Neural cell (in vitro differentiated cells): ENCODE results near the gene ERBB4. TPM values are rescaled to one million over a fixed set of nuclear protein-coding genes. Genes with fewer than 3 reads are reported as not detected.

Source experiments
- H2AFZ ChIP-seq: fragments of 200-600, 300-800 bp; sonication (generic), shearing (Covaris generic); 2 replicates; pipeline ENCODE4 v1.6.0; 2014; ENCODE audit warnings: low read depth, mild to moderate bottlenecking, antibody characterized with exemption, low read length, moderate library complexity
- H3F3A ChIP-seq: fragments of 200-600 bp; shearing (Covaris generic); 2 replicates; pipeline ENCODE4 v1.6.1; 2016; ENCODE audit warnings: mild to moderate bottlenecking, moderate library complexity, mixed read lengths, antibody characterized with exemption, low read length; ENCODE audit not compliant: insufficient read depth, poor library complexity, severe bottlenecking
- H3K27ac ChIP-seq: fragments of 200-600, 300-800 bp; sonication (generic), shearing (Covaris generic); 2 replicates; pipeline ENCODE4 v1.5.1; 2014; ENCODE audit warnings: mild to moderate bottlenecking, low read length, moderate library complexity
- H3K27me3 ChIP-seq: fragments of 300-800, 200-600 bp; sonication (generic), shearing (Covaris generic); 2 replicates; pipeline ENCODE4 v1.6.0; 2014; ENCODE audit warnings: mild to moderate bottlenecking, low read depth, low read length, moderate library complexity; ENCODE audit not compliant: insufficient read depth
- H3K36me3 ChIP-seq: fragments of 300-800, 200-600 bp; sonication (generic), shearing (Covaris generic); 2 replicates; pipeline ENCODE4 v1.5.1; 2014; ENCODE audit warnings: mild to moderate bottlenecking, antibody characterized with exemption, low read length, moderate library complexity; ENCODE audit not compliant: insufficient read depth
- H3K4me2 ChIP-seq: fragments of 300-800, 200-600 bp; sonication (generic), shearing (Covaris generic); 2 replicates; pipeline ENCODE4 v1.6.0; 2014; ENCODE audit warnings: mild to moderate bottlenecking, low read length
- H3K4me3 ChIP-seq: fragments of 300-800, 200-600 bp; sonication (generic), shearing (Covaris generic); 2 replicates; pipeline ENCODE4 v1.5.1; 2014; ENCODE audit warnings: mild to moderate bottlenecking, low read length, moderate library complexity
- H3K79me2 ChIP-seq: fragments of 200-600 bp; shearing (Covaris generic); replicated peaks from 2 replicates; pipeline ENCODE4 v1.6.0; 2014; ENCODE audit warnings: mild to moderate bottlenecking, low read length, moderate library complexity; ENCODE audit not compliant: insufficient read depth
- H3K9ac ChIP-seq: fragments of 300-800, 200-600 bp; sonication (generic), shearing (Covaris generic); 2 replicates; pipeline ENCODE4 v1.6.1; 2016; ENCODE audit warnings: mild to moderate bottlenecking, low read length, mixed read lengths
- H3K9me2 ChIP-seq: fragments of 200-600 bp; shearing (Covaris generic); 2 replicates; pipeline ENCODE4 v1.6.1; 2016; ENCODE audit warnings: mild to moderate bottlenecking, low read length, mixed read lengths; ENCODE audit not compliant: insufficient read depth
- H3K9me3 ChIP-seq: fragments of 200-600, 300-800 bp; sonication (generic), shearing (Covaris generic); 2 replicates; pipeline ENCODE4 v1.6.1; 2016; ENCODE audit warnings: mild to moderate bottlenecking, mixed run types, low read length, moderate library complexity, mixed read lengths
- H4K20me1 ChIP-seq: fragments of 200-600 bp; shearing (Covaris generic); 2 replicates; pipeline ENCODE4 v1.6.1; 2016; ENCODE audit warnings: mild to moderate bottlenecking, mixed run types; ENCODE audit not compliant: insufficient read depth
- EP300 ChIP-seq: fragments of 450-650 bp; conservative IDR thresholded peaks from 2 replicates; pipeline ENCODE4 v1.6.1; 2014; ENCODE audit warnings: antibody characterized with exemption, mild to moderate bottlenecking, moderate library complexity; ENCODE audit not compliant: poor library complexity, severe bottlenecking
- EZH2 ChIP-seq: fragments of 200-600, 300-800 bp; shearing (Covaris generic), sonication (generic); IDR thresholded peaks from 2 replicates; pipeline ENCODE4 v1.6.1; 2014; ENCODE audit warnings: antibody characterized with exemption, low read length, borderline replicate concordance, mild to moderate bottlenecking; ENCODE audit not compliant: insufficient read depth, poor library complexity, severe bottlenecking
- MXI1 ChIP-seq: fragments of 450-650 bp; conservative IDR thresholded peaks from 2 replicates; pipeline ENCODE4 v1.6.1; 2014; ENCODE audit warnings: antibody characterized with exemption, mild to moderate bottlenecking; ENCODE audit not compliant: poor library complexity, severe bottlenecking
- POLR2AphosphoS5 ChIP-seq: IDR thresholded peaks from 2 replicates; pipeline ENCODE4 v1.6.1; 2012
- RAD21 ChIP-seq: fragments of 450-650 bp; conservative IDR thresholded peaks from 2 replicates; pipeline ENCODE4 v1.6.1; 2014; ENCODE audit warnings: antibody characterized with exemption, mild to moderate bottlenecking, moderate library complexity
- SMC3 ChIP-seq: fragments of 450-650 bp; conservative IDR thresholded peaks from 2 replicates; pipeline ENCODE4 v1.6.1; 2014; ENCODE audit warnings: antibody characterized with exemption, mild to moderate bottlenecking, moderate library complexity; ENCODE audit not compliant: poor library complexity
- TAF1 ChIP-seq: IDR thresholded peaks from 2 replicates; pipeline ENCODE4 v1.6.1; 2012; ENCODE audit warnings: low read depth
- polyA plus RNA-seq: library from polyadenylated mRNA; depleted of rRNA; stranded (reverse); fragments of >200 nt; gene quantifications from 2 replicates; pipeline ENCODE4 v1.2.3, GENCODE V29; 2014
- TF ChIP-seq, protein P1 (sequence below): fragments of 450-650 bp; IDR thresholded peaks from 2 replicates; pipeline ENCODE4 v1.5.1; 2014; ENCODE audit warnings: antibody characterized with exemption, mild to moderate bottlenecking, moderate library complexity; ENCODE audit not compliant: poor library complexity, severe bottlenecking
- TF ChIP-seq, protein P2 (sequence below): IDR thresholded peaks from 2 replicates; pipeline ENCODE4 v1.6.1; 2012; ENCODE audit warnings: borderline replicate concordance

ERBB4 gene
- polyA plus RNA-seq, 1 donor from 2014 or later = 0.69 TPM

DNA sequence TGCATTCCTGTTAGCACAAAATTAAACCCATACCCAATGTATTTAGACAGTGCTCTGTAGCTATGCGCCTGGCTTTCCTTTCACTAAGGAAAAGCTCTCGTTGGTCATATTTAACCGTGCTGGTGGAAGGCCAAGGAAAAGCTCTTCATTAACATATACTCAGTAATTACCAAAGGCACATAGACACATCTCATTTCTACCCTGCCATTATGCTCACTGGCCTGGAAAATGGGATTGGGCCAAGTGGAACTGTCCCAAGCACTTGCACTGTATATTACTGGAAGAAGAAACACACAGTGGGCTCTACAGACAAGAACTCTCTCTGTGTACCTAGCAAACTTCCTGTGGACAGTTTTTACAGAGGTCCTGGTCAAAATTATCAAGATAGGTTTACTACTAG is 274.4 kb downstream of the ERBB4 start:
- Histone ChIP-seq H2AFZ (no peak overlapping the region), H3K27ac (no peak overlapping the region), H3K9me3 (no peaks in the 10 kb centered on the region), H3K4me2 (no peak overlapping the region), H3K4me3 (no peak overlapping the region), H3K9me2 (no peaks in the 10 kb centered on the region), H3F3A (no peaks in the 10 kb centered on the region), H4K20me1 (no peaks in the 10 kb centered on the region), H3K27me3 (no peaks in the 10 kb centered on the region), H3K9ac (no peak overlapping the region), H3K79me2 (no peaks in the 10 kb centered on the region), H3K36me3 (no peaks in the 10 kb centered on the region)
- no peak for TF ChIP-seq MXI1
- no peak for TF ChIP-seq EP300
- TF ChIP-seq TAF1 = no peak
- no peak for TF ChIP-seq RAD21
- TF ChIP-seq POLR2AphosphoS5 = no peak
- TF ChIP-seq, protein P1, sequence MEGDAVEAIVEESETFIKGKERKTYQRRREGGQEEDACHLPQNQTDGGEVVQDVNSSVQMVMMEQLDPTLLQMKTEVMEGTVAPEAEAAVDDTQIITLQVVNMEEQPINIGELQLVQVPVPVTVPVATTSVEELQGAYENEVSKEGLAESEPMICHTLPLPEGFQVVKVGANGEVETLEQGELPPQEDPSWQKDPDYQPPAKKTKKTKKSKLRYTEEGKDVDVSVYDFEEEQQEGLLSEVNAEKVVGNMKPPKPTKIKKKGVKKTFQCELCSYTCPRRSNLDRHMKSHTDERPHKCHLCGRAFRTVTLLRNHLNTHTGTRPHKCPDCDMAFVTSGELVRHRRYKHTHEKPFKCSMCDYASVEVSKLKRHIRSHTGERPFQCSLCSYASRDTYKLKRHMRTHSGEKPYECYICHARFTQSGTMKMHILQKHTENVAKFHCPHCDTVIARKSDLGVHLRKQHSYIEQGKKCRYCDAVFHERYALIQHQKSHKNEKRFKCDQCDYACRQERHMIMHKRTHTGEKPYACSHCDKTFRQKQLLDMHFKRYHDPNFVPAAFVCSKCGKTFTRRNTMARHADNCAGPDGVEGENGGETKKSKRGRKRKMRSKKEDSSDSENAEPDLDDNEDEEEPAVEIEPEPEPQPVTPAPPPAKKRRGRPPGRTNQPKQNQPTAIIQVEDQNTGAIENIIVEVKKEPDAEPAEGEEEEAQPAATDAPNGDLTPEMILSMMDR = no peak
- TF ChIP-seq EZH2 = no peak
- no peak for TF ChIP-seq SMC3

DNA sequence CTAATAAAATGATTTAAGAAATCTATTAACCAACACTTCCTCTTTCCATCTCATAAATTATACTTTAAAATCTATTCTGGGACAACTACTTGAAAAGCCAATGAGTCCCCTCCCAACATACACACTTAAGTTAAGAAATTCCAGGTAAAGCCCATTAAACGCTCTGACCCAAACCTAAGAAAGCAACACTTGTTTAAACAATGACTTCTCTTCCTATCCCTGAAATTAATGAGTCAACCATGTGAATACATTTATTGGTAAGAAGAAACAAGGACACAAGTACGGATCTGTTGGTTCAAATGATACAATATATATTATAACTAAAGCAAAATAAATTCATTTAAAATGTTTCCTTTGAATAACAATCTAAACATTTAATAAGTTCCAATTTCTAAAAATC is 279.4 kb downstream of the ERBB4 start:
- Histone ChIP-seq H4K20me1 (no peaks in the 10 kb centered on the region), H2AFZ (no peak overlapping the region), H3K9me2 (no peaks in the 10 kb centered on the region), H3F3A (no peaks in the 10 kb centered on the region), H3K4me3 (no peak overlapping the region), H3K27ac (no peak overlapping the region), H3K36me3 (no peaks in the 10 kb centered on the region), H3K9ac (no peak overlapping the region), H3K4me2 (no peak overlapping the region), H3K27me3 (no peaks in the 10 kb centered on the region), H3K79me2 (no peaks in the 10 kb centered on the region), H3K9me3 (no peaks in the 10 kb centered on the region)
- TF ChIP-seq EZH2 (no peak), MXI1 (no peak), SMC3 (no peak), TAF1 (no peak), POLR2AphosphoS5 (no peak), EP300 (no peak), RAD21 (no peak)
- TF ChIP-seq, protein P2, sequence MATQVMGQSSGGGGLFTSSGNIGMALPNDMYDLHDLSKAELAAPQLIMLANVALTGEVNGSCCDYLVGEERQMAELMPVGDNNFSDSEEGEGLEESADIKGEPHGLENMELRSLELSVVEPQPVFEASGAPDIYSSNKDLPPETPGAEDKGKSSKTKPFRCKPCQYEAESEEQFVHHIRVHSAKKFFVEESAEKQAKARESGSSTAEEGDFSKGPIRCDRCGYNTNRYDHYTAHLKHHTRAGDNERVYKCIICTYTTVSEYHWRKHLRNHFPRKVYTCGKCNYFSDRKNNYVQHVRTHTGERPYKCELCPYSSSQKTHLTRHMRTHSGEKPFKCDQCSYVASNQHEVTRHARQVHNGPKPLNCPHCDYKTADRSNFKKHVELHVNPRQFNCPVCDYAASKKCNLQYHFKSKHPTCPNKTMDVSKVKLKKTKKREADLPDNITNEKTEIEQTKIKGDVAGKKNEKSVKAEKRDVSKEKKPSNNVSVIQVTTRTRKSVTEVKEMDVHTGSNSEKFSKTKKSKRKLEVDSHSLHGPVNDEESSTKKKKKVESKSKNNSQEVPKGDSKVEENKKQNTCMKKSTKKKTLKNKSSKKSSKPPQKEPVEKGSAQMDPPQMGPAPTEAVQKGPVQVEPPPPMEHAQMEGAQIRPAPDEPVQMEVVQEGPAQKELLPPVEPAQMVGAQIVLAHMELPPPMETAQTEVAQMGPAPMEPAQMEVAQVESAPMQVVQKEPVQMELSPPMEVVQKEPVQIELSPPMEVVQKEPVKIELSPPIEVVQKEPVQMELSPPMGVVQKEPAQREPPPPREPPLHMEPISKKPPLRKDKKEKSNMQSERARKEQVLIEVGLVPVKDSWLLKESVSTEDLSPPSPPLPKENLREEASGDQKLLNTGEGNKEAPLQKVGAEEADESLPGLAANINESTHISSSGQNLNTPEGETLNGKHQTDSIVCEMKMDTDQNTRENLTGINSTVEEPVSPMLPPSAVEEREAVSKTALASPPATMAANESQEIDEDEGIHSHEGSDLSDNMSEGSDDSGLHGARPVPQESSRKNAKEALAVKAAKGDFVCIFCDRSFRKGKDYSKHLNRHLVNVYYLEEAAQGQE = no peak
- TF ChIP-seq, protein P1 = no peak
